Hepatocyte (in vitro differentiated cells): ENCODE results near the gene NTNG1. TPM values are rescaled to one million over a fixed set of nuclear protein-coding genes. Genes with fewer than 3 reads are reported as not detected.

Experiments
- DNase-seq: peaks from one replicate; pipeline ENCODE4 v3.0.0-alpha.2; 2016; ENCODE audit warnings: low spot score
- H2AFZ ChIP-seq: fragments of 200-600 bp; sonication (generic); 2 replicates; pipeline ENCODE4 v1.6.0; 2016; ENCODE audit warnings: antibody characterized with exemption, mild to moderate bottlenecking
- H3K27ac ChIP-seq: fragments of 200-600 bp; sonication (generic); 2 replicates; pipeline ENCODE4 v1.5.1; 2016; ENCODE audit warnings: mild to moderate bottlenecking
- H3K27me3 ChIP-seq: fragments of 200-600 bp; sonication (generic); 2 replicates; pipeline ENCODE4 v1.6.1; 2016
- H3K36me3 ChIP-seq: fragments of 200-600 bp; sonication (generic); replicated peaks from 2 replicates; pipeline ENCODE4 v1.5.1; 2016; ENCODE audit warnings: low read depth; ENCODE audit not compliant: insufficient read depth
- H3K4me1 ChIP-seq: fragments of 200-600 bp; sonication (generic); 2 replicates; pipeline ENCODE4 v1.5.1; 2016; ENCODE audit warnings: mild to moderate bottlenecking, moderate library complexity; ENCODE audit not compliant: insufficient read depth
- H3K4me2 ChIP-seq: fragments of 200-600 bp; sonication (generic); 2 replicates; pipeline ENCODE4 v1.6.0; 2016
- H3K4me3 ChIP-seq: fragments of 200-600 bp; sonication (generic); 2 replicates; pipeline ENCODE4 v1.5.1; 2016; ENCODE audit warnings: mild to moderate bottlenecking
- H3K79me2 ChIP-seq: fragments of 200-600 bp; sonication (generic); 2 replicates; pipeline ENCODE4 v1.6.0; 2017; ENCODE audit warnings: mild to moderate bottlenecking
- H3K9me2 ChIP-seq: fragments of 200-600 bp; sonication (generic); replicated peaks from 2 replicates; pipeline ENCODE4 v1.6.0; 2017; ENCODE audit warnings: mild to moderate bottlenecking; ENCODE audit not compliant: insufficient read depth
- H3K9me3 ChIP-seq: fragments of 200-600 bp; sonication (generic); 2 replicates; pipeline ENCODE4 v1.5.1; 2016; ENCODE audit warnings: low read depth, mild to moderate bottlenecking
- H4K20me1 ChIP-seq: fragments of 200-600 bp; sonication (generic); 2 replicates; pipeline ENCODE4 v1.6.0; 2016; ENCODE audit warnings: mild to moderate bottlenecking; ENCODE audit not compliant: insufficient read depth, poor library complexity, severe bottlenecking
- CTCF ChIP-seq: fragments of 200-600 bp; sonication (generic); IDR thresholded peaks from 2 replicates; pipeline ENCODE4 v1.5.1; 2016; ENCODE audit warnings: antibody characterized with exemption, mild to moderate bottlenecking; ENCODE audit not compliant: poor library complexity
- EZH2 ChIP-seq: fragments of 200-600 bp; sonication (generic); IDR thresholded peaks from 2 replicates; pipeline ENCODE4 v1.6.1; 2016; ENCODE audit warnings: antibody characterized with exemption, mild to moderate bottlenecking, borderline replicate concordance
- EZH2phosphoT487 ChIP-seq: fragments of 200-600 bp; sonication (generic); IDR thresholded peaks from one replicate; pipeline ENCODE4 v1.6.1; 2018; ENCODE audit warnings: antibody characterized with exemption, mild to moderate bottlenecking, low read depth, moderate library complexity; ENCODE audit not compliant: unreplicated experiment, severe bottlenecking
- WGBS: methylation state at CpG from one replicate; pipeline ENCODE4 v1.1.6; 2016; ENCODE audit warnings: low lambda C conversion rate; ENCODE audit errors: missing lambda C conversion rate; 5-methylcytosine and 5-hydroxymethylcytosine counted together
- polyA plus RNA-seq: library from polyadenylated mRNA; unstranded; fragments of >200 nt; fragmentation: Nextera tagmentation; extraction: Ambion mirVana; gene quantifications from 2 replicates; pipeline ENCODE4 v1.2.1, GENCODE V29; 2016
- total RNA-seq: library from RNA; depleted of rRNA; stranded (reverse); fragments of >200 nt; gene quantifications from 2 replicates; pipeline ENCODE4 v1.2.3, GENCODE V29; 2014

Gene NTNG1
- total and polyA plus RNA-seq, 2 experiments from 2014 or later, result 1.4 to 3.9 TPM

DNA sequence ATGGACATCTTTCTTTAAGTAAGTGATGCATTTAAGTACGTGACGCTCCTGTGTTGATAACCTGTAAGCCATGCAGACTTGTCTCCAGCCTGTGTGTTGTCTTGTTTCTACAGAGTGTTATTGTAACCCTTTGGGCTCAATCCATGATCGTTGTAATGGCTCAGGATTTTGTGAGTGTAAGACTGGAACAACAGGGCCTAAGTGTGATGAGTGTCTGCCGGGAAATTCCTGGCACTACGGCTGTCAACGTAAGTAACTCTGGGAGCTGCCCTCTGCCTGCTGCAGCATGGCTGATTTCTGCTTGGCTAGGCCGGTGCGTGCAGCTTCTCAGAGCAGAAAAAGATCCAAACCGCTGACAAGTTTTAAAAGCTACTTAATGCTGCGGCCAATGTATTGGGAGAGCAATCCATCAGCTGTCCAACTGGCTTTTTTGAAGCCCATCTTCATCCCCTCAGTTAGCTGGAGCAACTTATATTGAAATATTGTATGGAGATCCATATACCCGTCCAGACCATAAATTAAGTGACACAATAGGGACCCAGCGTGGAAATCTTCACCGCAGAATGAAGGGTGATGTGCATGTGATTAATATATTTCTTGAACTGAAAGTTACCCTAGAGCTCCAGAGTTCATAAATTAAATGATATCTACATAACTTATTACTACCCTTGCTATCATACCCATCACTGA is 295.9 kb downstream of the NTNG1 start:
- Histone ChIP-seq H3K4me3 (no peak overlapping the region), H3K27me3 (no peaks in the 10 kb centered on the region), H3K9me3 (no peaks in the 10 kb centered on the region), H3K9me2 (no peaks in the 10 kb centered on the region), H4K20me1 (no peaks in the 10 kb centered on the region), H3K4me2 (no peak overlapping the region), H3K4me1 (no peaks in the 10 kb centered on the region), H3K27ac (no peak overlapping the region), H3K36me3 (no peaks in the 10 kb centered on the region), H2AFZ (no peak overlapping the region), H3K79me2 (no peaks in the 10 kb centered on the region)
- DNase-seq, result no peak
- no peak for TF ChIP-seq EZH2phosphoT487
- TF ChIP-seq CTCF, result no peak
- no peak for TF ChIP-seq EZH2
- 89% methylated on average over 13 of the region's 13 CpGs for WGBS

DNA sequence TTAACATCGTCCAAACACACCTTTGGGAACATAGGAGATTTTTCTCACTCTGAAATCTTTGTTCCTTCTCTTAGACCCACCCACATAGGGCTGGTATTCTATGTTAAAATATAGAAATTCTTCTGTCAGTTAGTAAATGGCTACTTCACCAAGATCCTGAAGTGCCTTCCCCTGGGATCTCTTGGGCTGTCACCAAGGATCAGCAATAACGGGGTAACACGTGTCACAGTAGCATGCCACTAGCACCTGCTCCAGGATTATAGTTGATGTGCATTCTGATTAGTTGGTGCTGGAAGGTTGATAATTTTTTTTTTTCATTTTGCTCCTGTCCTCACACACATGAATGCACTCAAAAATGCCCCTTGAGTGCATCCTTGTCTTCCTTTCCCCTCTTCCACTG is 298.7 kb downstream of the NTNG1 start:
- no peaks in the 10 kb centered on the region for H3K9me3 ChIP-seq
- no peak overlapping the region for H3K4me3 ChIP-seq

GRCh38 chr1:107442551-107442950 is 301.7 kb downstream of the NTNG1 start:
- Histone ChIP-seq H3K4me2 (no peak overlapping the region), H3K36me3 (no peaks in the 10 kb centered on the region), H3K9me3 (no peaks in the 10 kb centered on the region), H3K9me2 (no peaks in the 10 kb centered on the region), H2AFZ (no peak overlapping the region), H3K79me2 (no peaks in the 10 kb centered on the region), H3K27ac (no peak overlapping the region), H3K4me1 (no peaks in the 10 kb centered on the region), H4K20me1 (no peaks in the 10 kb centered on the region), H3K27me3 (no peaks in the 10 kb centered on the region), H3K4me3 (no peak overlapping the region)
- 93% methylated on average over 1 of the region's 1 CpG for WGBS
- no peak for DNase-seq
- TF ChIP-seq EZH2, result no peak
- no peak for TF ChIP-seq CTCF
- TF ChIP-seq EZH2phosphoT487, result no peak

More for the DNA sequence above, 298.7 kb downstream of the NTNG1 start:
- DNase-seq, result no peak
- H3K4me2 ChIP-seq, result no peak overlapping the region
- no peaks in the 10 kb centered on the region for H4K20me1 ChIP-seq
- no peaks in the 10 kb centered on the region for H3K4me1 ChIP-seq
- no peaks in the 10 kb centered on the region for H3K9me2 ChIP-seq
- no peak overlapping the region for H2AFZ ChIP-seq
- H3K79me2 ChIP-seq, result no peaks in the 10 kb centered on the region
- 91% methylated on average over 3 of the region's 3 CpGs for WGBS
- H3K27me3 ChIP-seq, result no peaks in the 10 kb centered on the region
- H3K36me3 ChIP-seq, result no peaks in the 10 kb centered on the region
- TF ChIP-seq EZH2phosphoT487 (no peak), CTCF (no peak)
- H3K27ac ChIP-seq, result no peak overlapping the region

- Histone ChIP-seq H3K9me3 (no peaks in the 10 kb centered on the region), H4K20me1 (no peaks in the 10 kb centered on the region), H3K79me2 (no peaks in the 10 kb centered on the region), H3K9me2 (no peaks in the 10 kb centered on the region), H2AFZ (no peak overlapping the region), H3K4me2 (no peak overlapping the region), H3K27ac (no peak overlapping the region), H3K4me3 (no peak overlapping the region), H3K36me3 (no peaks in the 10 kb centered on the region), H3K27me3 (no peaks in the 10 kb centered on the region), H3K4me1 (no peaks in the 10 kb centered on the region)
- no peak for TF ChIP-seq EZH2phosphoT487
- no peak for TF ChIP-seq EZH2
- no peak for TF ChIP-seq CTCF
- 80% methylated on average over 5 of the region's 5 CpGs for WGBS
- no peak for DNase-seq
Measured at GRCh38 chr1:107443027-107443426, 302.2 kb downstream of the NTNG1 start.
